GM18909 (cell line): ENCODE results near the gene NOS1.

Experiments
- ATAC-seq: cut with Tn5 transposase; IDR thresholded peaks from one replicate; pipeline ENCODE4 v1.9.1; 2021; ENCODE audit warnings: mild to moderate bottlenecking; ENCODE audit not compliant: unreplicated experiment, poor library complexity

NOS1 gene

DNA sequence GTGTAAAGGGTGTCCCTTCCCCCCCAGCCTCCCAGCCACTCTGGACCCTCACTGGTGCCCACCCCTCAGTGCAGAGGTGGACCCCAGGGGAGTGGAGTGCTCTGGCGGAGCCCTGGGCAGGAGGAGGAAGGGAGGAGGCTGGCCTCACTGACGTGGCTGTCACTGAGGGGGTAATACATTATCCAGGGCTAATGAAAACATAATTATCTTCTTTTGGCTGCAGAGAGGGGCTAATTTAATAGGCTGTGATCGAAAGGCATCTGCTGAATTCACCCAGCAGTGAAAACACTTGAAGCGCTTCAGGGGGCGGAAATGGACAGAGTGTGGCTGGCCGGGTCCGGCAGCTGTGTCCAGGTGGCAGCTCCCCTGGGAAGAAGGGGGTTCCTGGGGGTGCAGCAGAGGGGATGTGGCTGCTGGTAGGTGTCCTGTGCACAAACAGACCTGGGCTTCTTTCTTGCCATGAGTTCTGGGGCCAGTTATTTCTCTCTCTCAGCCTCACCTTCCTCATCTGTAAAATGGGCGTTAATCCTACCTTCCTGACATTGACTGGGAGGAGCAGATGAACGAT, 3.7 kb upstream of the NOS1 start:
- no peak for ATAC-seq

DNA sequence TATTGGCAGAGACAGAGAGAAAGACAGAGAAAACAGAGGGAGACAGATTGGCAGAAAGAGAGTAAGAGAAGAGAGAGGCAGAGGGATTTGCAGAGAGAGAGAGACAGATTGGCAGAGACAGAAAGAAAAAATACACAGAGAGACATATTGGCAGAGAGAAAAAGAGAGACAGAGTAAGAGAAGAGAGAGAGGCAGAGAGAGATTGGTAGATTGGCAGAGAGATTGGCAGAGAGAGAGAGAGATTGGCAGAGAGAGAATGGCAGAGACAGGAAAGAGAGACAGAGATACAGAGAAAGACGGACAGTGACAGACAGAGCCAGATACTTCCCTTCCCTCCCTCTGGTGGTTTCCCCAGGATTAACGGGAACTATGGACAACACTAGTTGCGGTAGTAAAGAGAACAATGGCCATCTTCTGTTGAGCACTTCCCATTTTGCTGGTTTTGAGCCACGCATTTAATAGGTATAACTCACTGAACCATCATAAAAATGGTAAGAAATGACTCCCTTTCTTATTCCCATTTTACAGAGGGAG, 2.6 kb upstream of the NOS1 start:
- no peak for ATAC-seq

DNA sequence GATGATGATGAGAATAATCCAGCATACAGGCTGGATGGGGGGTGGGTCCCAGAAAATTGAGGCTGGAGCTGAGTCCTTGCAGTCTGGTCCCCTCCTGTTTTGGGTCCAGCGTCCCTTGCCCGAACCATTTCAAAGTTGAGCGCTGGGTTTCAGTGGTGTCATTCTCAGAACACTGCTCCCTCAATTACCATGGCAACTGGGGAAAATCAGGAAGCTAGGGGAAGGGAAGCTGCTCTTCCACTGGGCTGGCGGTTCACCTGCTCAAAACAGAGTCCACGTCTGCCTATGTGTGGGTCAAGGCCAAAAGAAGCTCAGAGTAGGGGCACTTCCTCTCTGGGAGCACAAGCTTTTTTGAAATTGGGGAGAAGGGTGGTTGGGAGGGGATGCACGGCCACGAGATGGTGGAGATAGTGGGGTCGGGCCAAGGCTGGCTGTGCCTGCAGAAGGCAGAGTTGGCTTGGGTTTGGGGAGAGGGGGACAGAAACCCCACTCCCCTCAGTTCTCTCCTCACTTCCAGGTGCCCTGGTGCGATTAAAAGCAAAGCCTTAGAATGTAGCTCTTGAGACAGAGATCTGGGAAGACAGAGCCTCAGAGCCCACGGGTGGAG, 1.7 kb upstream of the NOS1 start:
- ATAC-seq = no peak

- ATAC-seq = no peak
Observed at GRCh38 chr12:117362391-117362790, 965 bp upstream of the NOS1 start.

DNA sequence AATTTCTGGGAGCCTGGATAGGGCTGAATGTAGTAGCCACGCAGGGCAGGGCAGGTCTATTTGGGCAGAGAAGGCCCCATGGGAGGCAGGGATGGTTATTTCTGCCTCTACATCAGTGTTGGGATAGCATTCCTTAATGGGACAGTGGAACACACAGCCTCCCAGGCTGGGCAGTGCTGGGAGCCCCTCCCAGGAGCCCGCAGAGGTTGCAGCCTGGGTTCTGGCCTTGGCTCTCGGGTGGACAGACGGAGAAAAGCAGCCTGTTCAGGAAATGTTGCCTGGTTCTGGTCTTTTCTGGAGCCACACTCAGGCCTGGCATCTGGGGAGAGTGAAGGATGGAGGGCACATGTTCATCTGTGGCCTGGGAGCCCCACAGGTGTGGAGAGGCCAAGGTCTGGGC, 479 bp upstream of the NOS1 start:
- ATAC-seq = no peak

DNA sequence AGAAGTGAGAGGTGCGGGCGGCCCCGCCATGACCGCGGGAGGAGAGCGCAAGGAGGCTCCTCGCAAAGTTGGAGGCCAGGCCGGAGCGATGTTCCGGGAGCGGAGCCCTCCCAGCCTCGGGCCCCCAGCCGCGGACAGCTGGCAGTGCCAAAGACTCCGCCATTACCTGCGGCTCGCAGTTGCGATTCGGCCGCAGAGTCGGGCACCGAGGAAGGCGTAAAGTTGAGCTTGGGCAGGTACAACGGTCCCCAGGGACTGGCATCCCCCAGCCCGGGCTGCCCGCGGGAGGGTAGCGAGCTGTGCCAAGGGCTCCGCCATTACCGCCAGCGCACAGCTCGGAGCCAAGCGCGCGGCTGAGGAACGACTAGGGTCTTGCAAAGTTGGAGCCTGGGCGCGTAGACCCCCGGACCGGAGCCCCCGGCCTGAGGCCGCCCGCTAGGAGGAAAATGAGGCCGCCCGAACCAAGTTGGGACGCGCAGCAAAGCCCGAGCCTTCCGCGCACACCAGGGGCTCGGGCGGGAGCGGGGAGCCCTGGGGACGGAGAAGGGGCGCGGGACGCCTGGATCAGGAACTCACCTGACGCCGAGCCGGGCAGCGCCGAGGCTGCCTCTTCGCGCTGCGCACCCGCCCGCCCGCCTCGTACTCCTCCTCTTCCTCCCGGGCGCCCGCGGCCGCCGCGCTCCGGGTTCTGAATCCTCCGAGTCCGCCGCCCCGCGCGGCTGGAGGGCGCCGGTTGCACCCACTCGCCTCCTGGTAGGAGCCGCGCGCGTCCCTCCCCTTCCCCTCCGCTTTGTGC, 677 bp downstream of the NOS1 start:
- no peak for ATAC-seq

DNA sequence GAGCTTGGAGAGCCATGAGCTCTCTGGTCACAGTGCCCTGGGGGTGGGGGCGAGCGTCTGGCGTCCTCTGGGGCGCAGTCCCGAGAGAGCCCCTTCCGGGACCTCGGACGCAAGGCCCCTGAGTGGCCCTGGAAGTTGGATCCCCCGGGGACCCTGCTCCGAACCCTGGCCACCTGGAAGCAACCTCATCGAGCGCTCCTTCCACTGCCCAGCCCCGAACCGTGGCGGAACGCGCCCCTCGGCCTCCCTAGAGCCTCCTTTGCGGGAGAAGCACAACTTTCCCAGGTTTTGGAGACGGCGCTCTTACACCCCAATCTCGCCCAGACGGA, 1.2 kb downstream of the NOS1 start:
- no peak for ATAC-seq

DNA sequence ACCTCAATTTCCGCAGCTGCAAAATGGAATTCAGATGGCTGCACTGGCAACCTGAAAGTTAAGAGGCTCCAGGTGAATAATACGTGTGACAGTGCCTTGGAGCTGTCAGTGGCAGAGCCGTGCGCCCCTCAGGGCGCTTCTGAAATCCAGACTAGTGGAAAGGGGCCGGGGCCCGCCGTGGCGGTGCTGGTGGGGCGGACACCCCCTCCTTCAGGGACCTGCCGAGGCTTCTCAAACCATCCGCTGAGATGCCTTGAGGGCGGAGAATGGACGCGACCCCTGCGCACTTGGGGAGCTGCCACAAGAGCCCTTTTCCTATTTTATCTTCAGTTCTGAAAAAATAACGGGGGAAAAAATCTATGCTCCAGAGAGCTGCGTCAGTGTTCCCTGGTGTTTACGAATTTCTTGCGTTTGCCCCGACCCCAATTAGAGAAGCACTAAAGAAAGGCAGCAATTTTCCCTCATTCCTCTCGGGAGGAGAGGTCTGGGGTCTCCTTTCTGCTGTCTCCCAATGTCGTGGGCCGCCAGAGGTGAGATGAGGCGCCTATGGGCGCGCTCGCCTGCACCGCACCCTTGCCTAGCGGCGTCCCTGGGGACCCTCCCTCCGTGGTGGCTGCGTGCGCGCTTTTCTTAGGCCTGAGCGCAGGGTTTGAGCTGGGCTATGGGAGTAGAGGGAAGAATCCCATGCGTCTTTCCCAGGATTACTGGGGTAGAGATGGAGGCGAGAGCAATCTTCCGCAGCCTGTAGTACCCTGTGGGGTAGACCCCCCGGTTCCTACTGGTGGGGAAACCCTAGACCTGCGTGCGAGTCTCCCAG, 2.2 kb downstream of the NOS1 start:
- no peak for ATAC-seq

DNA sequence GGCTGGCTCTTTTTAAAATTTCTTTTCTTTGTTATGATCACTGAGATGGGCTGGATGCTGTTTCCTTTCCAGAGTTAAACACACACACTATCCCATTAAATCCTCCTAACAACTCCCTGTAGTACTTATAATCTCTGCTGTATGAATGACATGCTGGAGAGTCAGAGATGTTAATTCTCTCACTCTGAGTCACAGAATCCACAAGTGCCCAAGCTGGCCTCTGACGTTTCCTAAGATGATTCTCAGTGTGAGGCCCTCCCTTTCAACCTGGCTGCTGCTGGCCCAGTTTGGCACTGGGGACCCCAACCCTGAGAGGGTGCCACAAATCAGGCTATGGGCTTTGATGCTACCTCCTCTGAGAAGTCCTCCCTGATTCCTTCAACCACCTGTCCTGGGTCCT, 5.4 kb downstream of the NOS1 start:
- no peak for ATAC-seq

DNA sequence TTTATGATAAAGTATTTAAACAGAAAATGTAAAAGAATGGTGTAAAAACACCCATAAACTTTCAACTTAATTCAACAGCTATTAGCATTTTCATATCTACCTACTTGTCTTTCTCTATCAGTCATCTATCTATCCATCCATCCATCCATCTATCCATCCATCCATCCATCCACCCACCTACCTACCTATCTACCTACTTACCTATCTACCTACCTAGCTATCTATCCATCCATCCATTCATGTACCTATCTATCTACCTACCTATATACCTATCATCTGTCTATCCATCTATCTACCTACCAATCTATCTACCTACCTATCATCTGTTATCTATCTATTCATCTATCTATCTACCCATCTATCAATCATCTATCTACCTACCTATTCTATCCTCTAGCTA, 8.5 kb downstream of the NOS1 start:
- no peak for ATAC-seq

DNA sequence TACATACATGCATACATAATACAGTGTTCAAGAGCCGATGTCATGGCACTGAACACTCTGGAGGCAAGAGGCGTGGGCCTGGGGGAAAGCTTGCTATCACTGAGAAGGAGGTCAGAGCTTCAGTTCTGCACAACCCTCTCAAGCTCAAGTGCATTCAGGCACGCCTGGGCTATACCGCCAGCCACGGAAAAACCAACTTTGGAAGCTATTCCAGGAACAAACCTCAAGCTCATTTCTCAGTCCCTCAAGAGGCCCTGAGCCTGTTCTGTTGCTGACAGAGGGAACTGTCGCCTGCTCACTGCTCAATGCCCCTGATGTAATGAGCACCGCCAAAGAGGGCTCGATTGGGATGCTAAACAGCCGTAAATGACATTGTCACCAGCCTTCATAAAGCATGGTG, 9.2 kb downstream of the NOS1 start:
- ATAC-seq = no peak

DNA sequence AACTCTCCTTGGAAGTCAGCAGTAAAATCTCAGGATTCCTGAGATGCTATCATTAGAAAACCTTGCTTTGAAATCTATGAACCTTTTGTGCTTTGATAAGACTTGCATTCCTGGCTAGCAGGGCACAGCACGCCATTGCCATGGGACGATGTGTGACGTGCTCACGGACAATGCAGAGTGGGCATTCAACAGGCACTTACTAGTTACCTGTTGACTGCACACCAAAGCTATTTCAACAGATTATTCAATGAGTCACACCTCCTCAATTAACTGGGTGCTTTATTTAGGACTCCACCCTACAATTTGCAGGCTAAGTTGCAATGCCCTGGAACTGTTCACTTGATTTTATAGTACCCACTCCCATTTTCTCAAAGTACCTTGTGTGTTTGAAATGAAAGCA, 11.3 kb downstream of the NOS1 start:
- no peak for ATAC-seq

DNA sequence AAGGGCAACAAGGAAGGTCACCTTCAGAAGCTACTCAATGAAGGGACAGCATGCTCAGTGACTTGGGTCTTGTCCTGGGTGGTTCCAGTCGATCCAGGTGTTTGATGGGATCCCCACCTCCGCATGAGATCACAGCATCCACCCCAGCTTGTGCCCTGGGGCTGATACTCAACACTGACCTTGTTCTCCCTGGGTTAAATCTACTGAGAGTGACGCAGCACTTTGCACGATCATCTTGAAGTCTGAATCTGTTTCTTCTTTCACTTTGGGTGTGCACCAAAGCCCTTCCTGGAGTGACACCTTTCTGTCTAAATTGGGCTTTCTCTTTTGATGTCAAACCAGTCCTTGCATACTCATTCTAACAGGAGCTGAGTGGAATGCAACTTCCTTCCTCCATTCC, 13.8 kb downstream of the NOS1 start:
- ATAC-seq = no peak

GRCh38 chr12:117344716-117345115, 16.7 kb downstream of the NOS1 start:
- ATAC-seq = no peak

GRCh38 chr12:117343849-117344248, 17.6 kb downstream of the NOS1 start:
- ATAC-seq = no peak

GRCh38 chr12:117343296-117343695, 18.1 kb downstream of the NOS1 start:
- no peak for ATAC-seq

- ATAC-seq = no peak
Observed at GRCh38 chr12:117342682-117343081, 18.7 kb downstream of the NOS1 start.

GRCh38 chr12:117342247-117342646, 19.2 kb downstream of the NOS1 start:
- no peak for ATAC-seq

GRCh38 chr12:117339104-117339503, 22.3 kb downstream of the NOS1 start:
- ATAC-seq = no peak

DNA sequence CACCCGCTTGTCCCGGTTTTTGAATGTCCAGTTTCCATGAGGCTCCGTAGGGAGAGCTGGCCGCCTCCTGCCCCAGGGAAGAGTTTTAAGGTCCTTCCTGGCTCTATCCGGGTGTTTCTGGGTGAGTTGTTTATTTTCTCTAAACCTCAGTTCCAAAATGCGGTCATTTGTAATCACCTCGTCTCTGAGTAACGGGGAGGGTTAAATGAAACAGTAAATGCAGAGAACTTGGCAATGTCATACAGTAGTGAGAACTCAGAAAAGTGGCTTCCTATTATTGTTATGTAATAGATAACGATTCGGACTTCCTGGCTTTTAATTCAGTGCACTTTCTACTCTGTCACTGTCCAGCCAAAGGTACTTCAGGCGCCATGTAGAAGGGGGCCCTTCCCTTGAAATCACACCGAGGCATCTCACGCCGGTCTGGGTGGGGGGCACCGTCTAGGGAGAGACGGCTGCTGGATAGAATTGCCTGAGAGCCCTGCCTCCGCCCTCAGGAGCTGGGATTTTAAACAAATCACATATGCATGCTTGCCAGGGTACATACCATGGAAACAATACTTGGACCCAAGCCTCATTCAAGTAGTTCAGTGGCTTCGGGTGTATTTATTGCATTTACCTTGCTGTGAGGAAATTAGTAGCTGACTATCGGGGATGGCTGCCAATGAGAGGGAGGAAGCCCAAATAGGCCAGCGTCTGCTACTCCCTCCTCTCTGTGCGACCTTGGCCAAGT, 26.4 kb downstream of the NOS1 start:
- ATAC-seq = no peak
